Activated CD4-positive, CD25-positive, alpha-beta regulatory T cell treated with anti-CD3 and anti-CD28 coated beads, Interleukin-2, amount 50 U/mL, for 72 hours (primary cell): ENCODE data around the gene PIEZO1.
A peak's percentile ranks its signal among the peaks of the same experiment; 100 is the strongest.
"Not testable (repeated sequence)": the region's sequence is repeated elsewhere in the genome, so short reads cannot be mapped to it uniquely, and the experiment has no call there.

Source experiments
- DNase-seq: peaks from one replicate; pipeline ENCODE4 v3.0.0; 2021

The PIEZO1 gene

GRCh38 chr16:88804173-88804551 lies 19.1 kb upstream of the PIEZO1 start:
- no peak for DNase-seq

- DNase-seq = peak; percentile 90
Measured at GRCh38 chr16:88803264-88803987, 18.4 kb upstream of the PIEZO1 start, which contains the start of gene CDT1. Gene CDT1, plus strand, starts transcription at chr16:88803789. Its CDS starts 43 bp downstream, at chr16:88803832.

- DNase-seq = no peak
Measured at GRCh38 chr16:88800277-88800592, 15.2 kb upstream of the PIEZO1 start.

GRCh38 chr16:88799569-88800276 lies 14.7 kb upstream of the PIEZO1 start:
- DNase-seq = no peak

GRCh38 chr16:88798772-88799455 lies 13.9 kb upstream of the PIEZO1 start:
- DNase-seq = no peak

GRCh38 chr16:88798073-88798472 lies 13.1 kb upstream of the PIEZO1 start:
- no peak for DNase-seq

GRCh38 chr16:88796278-88796677 lies 11.3 kb upstream of the PIEZO1 start:
- DNase-seq = no peak

GRCh38 chr16:88793251-88793954 lies 8.4 kb upstream of the PIEZO1 start:
- no peak for DNase-seq

GRCh38 chr16:88792668-88793250 lies 7.7 kb upstream of the PIEZO1 start:
- DNase-seq = no peak

GRCh38 chr16:88792078-88792550 lies 7.1 kb upstream of the PIEZO1 start:
- no peak for DNase-seq

GRCh38 chr16:88790312-88791211 lies 5.5 kb upstream of the PIEZO1 start:
- peak; percentile 60 for DNase-seq

GRCh38 chr16:88789594-88789993 lies 4.6 kb upstream of the PIEZO1 start:
- DNase-seq = no peak

GRCh38 chr16:88788749-88789148 lies 3.7 kb upstream of the PIEZO1 start:
- DNase-seq = not testable (repeated sequence)

GRCh38 chr16:88787579-88788314 lies 2.7 kb upstream of the PIEZO1 start:
- no peak for DNase-seq

- no peak for DNase-seq
Measured at GRCh38 chr16:88784856-88785105, 239 bp downstream of the PIEZO1 start.

- DNase-seq = peak; percentile 52
Measured at GRCh38 chr16:88784074-88784855, 755 bp downstream of the PIEZO1 start.

- no peak for DNase-seq
Measured at GRCh38 chr16:88783391-88784073, 1.5 kb downstream of the PIEZO1 start.

- peak; percentile 62 for DNase-seq
Measured at GRCh38 chr16:88782454-88783390, 2.3 kb downstream of the PIEZO1 start.
